ENCODE data around the gene LPP. TPM values are rescaled to one million over a fixed set of nuclear protein-coding genes. Genes with fewer than 3 reads are reported as not detected.

Gene LPP
- total RNA-seq, 6 experiments from 2014 or later, result 41.5 to 90.5 (median 69.5) TPM

DNA sequence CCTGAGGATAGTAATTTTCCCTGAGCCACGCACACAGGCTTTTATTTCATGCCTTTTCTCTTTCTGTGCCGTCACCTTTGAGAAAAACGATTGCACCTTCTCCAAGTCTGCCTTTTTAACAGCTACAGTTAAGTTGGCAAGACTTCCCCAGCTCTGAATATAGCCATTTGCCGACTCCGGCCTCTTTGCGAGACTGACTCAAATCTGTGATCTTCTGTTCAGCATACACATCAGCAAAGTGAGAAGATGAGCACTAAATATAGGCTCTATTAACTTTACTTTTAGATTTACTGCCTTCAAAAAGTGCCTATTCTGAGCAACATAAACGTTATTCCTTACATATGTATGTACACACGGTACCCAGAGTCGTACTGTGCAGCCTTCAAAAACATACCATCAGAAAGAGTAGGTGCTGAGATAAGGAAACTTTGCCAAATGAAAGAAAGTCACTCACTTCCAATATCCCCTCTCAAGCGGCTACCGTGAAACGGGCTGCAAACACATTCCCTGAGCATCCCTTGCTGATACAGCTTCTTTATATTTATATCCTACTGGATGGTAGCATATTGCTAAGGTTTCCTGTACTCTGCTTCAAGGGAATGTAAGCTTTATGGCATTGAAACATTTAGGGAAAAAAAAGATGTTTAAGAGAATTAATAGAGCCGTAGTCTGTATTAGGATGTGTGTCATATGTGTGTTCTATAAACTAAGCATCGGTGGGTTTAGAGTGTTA is 734.5 kb downstream of the LPP start:
- no peaks in the 10 kb centered on the region for H3K9me3 ChIP-seq
- no peaks in the 10 kb centered on the region for H3K27me3 ChIP-seq
- DNase-seq, result no peak
- 96% methylated on average over 14 of the region's 14 CpGs for WGBS (ENCODE audit: insufficient coverage, low coverage, low lambda C conversion rate, missing lambda C conversion rate)
- no peak overlapping the region for H3K4me3 ChIP-seq
- no peaks in the 10 kb centered on the region for H3K4me1 ChIP-seq
- ATAC-seq, result no peak
- H3K27ac ChIP-seq, result no peak overlapping the region
- H3K36me3 ChIP-seq, result no peaks in the 10 kb centered on the region
- intact Hi-C loops (cut with DNase I), result no loop called here
- no peak for TF ChIP-seq POLR2A (IDR thresholded peaks at IDR 0.05)
- TF ChIP-seq, protein P1, sequence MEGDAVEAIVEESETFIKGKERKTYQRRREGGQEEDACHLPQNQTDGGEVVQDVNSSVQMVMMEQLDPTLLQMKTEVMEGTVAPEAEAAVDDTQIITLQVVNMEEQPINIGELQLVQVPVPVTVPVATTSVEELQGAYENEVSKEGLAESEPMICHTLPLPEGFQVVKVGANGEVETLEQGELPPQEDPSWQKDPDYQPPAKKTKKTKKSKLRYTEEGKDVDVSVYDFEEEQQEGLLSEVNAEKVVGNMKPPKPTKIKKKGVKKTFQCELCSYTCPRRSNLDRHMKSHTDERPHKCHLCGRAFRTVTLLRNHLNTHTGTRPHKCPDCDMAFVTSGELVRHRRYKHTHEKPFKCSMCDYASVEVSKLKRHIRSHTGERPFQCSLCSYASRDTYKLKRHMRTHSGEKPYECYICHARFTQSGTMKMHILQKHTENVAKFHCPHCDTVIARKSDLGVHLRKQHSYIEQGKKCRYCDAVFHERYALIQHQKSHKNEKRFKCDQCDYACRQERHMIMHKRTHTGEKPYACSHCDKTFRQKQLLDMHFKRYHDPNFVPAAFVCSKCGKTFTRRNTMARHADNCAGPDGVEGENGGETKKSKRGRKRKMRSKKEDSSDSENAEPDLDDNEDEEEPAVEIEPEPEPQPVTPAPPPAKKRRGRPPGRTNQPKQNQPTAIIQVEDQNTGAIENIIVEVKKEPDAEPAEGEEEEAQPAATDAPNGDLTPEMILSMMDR (IDR thresholded peaks at IDR 0.05), result no peak

DNA sequence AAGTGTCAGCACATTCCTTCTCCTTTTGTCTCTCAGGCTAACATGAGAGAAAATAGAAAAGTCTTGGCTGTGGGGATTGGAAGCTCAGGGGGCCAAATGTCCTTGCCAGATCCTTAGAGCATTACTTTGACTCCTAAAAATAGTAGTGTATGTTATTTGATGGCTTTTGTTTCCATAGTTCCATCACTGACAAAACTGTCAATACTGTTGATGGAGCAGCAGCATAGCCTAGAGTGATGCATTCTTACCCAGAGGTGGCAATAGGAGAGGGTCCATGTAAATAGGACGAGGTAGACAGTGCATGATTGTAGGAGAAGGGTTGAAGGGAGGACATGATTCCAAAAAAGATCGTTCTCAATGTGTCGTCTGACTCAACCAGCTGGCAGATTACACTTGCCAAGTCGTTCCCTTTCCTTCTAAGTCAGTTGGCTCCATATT is 735.1 kb downstream of the LPP start:
- H3K36me3 ChIP-seq, result no peaks in the 10 kb centered on the region
- H3K9me3 ChIP-seq, result no peaks in the 10 kb centered on the region
- no peak for ATAC-seq
- H3K27me3 ChIP-seq, result no peaks in the 10 kb centered on the region
- WGBS (ENCODE audit: insufficient coverage, low coverage, low lambda C conversion rate, missing lambda C conversion rate), result no CpG with 5 or more reads among the region's 4 CpGs
- no peak overlapping the region for H3K27ac ChIP-seq
- no peaks in the 10 kb centered on the region for H3K4me1 ChIP-seq
- TF ChIP-seq, protein P1 (IDR thresholded peaks at IDR 0.05), result no peak
- TF ChIP-seq POLR2A (IDR thresholded peaks at IDR 0.05), result no peak
- no peak for DNase-seq
- no peak overlapping the region for H3K4me3 ChIP-seq
- intact Hi-C loops (cut with DNase I), result no loop called here

DNA sequence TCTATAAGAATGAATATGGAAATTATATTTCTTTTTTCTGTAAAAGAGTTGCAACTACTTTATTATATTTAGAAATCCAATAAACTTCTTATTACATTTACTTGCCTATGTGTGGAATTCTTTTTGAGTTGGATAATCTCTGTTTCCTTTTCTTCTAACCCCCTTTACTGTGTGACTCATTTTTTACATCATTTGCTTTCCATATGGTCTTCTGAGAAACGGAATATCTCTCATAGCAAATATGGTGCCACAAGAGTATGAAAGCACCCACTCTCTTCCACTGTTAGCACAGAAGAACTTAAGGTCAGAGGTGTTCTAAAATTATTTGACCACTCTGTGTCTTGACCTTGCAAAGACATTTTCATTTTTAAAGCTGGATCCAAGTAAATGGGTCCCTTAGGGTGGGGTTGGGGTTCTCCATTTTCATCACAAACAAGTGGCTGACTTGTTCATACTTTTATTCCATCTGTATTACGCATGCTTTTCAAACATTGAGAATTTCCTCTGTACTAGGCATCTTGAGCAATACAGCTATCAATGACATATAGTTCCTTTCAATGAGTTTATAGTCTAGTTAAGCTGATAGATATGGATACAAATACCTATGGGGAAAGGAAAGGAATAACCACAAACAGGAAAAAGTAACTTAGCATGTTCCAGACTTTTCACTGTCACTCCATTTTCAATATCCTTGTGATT is 736.8 kb downstream of the LPP start:
- DNase-seq, result no peak
- Histone ChIP-seq H3K27ac (no peak overlapping the region), H3K27me3 (no peaks in the 10 kb centered on the region), H3K9me3 (no peaks in the 10 kb centered on the region), H3K4me3 (no peak overlapping the region), H3K4me1 (no peaks in the 10 kb centered on the region), H3K36me3 (no peaks in the 10 kb centered on the region)
- TF ChIP-seq, protein P1 (IDR thresholded peaks at IDR 0.05), result no peak
- no peak for TF ChIP-seq POLR2A (IDR thresholded peaks at IDR 0.05)
- intact Hi-C loops (cut with DNase I), result no loop called here
- no peak for ATAC-seq
- WGBS (ENCODE audit: insufficient coverage, low coverage, low lambda C conversion rate, missing lambda C conversion rate), result 92% methylated on average over 2 of the region's 2 CpGs

DNA sequence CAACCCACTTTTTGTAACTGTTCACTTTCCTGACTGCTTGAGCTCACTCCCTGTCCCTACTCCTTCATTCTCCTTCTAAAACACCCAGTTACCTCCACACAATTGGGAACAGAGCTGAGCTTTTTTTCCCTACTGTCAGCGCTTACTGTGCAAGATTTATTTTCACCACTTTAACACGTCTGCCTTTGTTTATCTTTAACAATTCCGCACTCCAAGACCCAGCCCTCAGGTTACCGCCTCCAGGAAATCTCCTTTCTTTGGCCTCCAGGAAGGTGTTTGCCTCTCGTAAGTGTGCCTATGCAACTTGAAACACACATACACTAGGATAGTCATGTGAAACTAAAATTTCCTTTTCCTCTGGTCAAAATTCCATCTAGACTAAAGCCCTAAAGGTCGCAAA is 745.9 kb downstream of the LPP start:
- whole genome bisulfite sequencing (ENCODE audit: insufficient coverage, low coverage, low lambda C conversion rate, missing lambda C conversion rate), result 79% methylated on average over 6 of the region's 6 CpGs
- Histone ChIP-seq H3K27me3 (no peaks in the 10 kb centered on the region), H3K36me3 (no peaks in the 10 kb centered on the region), H3K4me1 (no peaks in the 10 kb centered on the region), H3K27ac (no peak overlapping the region), H3K9me3 (no peaks in the 10 kb centered on the region), H3K4me3 (no peak overlapping the region)
- TF ChIP-seq, protein P1 (IDR thresholded peaks at IDR 0.05), result no peak
- no peak for TF ChIP-seq POLR2A (IDR thresholded peaks at IDR 0.05)
- no peak for DNase-seq
- peak in 2 of 4 donors; percentile 18 to 21 for ATAC-seq
- intact Hi-C loops (cut with DNase I), result no loop called here

Data from right lobe of liver (tissue), 6 donors.